Activated CD4-positive, alpha-beta T cell treated with anti-CD3 and anti-CD28 coated beads, Interleukin-10, Interleukin-2, amounts not matched to agents 100 ng/mL and 50 ng/mL, durations not matched to agents 16 hours and 8 hours (primary cell): ENCODE results near the gene ANKRD63.

Experiments
- DNase-seq: peaks from one replicate; pipeline ENCODE4 v3.0.0-alpha.2; 2020

Gene ANKRD63

DNA sequence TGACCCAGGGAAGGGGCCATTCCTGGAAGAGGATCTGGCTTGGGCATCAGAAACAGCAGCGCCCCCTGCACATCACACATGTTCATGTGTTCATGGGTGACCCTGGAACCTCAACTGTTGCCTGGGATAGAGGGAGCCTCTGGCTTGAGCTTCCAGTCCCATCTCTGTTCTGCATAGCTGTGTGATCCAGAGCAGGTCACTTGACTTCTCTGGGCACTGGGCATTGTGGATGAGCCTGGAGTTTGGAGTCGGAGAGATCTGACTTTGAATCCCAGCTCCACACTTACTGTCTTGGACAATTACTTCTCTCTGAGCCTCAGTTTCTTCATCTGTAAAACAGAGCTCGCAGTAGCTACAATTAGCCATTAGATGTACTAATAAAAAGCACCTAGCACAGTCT is 28.4 kb downstream of the ANKRD63 start:
- no peak for DNase-seq

DNA sequence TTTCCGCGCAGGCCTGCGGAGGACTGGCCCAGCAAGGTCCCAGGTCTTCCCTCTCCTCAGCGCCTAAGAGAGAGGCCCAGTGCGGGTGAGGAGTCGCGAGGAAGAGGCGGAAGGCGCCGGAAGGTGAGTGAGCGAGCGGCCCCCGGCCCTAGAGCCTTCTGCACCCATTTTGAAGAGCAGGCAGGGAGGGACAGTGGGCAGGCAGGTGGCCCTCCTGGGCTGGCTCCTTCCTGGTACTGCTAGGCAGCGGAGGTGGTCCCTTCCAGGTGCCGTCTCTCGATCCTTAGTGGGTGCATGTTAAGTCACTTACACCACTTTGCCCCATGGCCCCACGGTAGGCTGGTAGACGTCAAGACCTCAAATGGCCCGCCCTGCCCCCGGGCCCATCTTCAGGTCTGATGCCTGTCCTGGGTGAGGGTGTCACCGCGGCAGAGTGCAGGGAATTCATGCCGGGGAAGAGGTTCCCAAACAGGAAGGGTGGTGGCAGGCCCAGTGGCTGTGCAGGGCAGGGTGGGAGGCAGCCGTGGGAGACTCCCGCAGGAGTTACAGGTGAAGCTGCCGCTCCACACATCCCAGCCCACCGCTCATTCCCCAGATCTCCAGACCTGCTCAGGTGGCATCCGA is 29.6 kb downstream of the ANKRD63 start:
- DNase-seq: no peak

DNA sequence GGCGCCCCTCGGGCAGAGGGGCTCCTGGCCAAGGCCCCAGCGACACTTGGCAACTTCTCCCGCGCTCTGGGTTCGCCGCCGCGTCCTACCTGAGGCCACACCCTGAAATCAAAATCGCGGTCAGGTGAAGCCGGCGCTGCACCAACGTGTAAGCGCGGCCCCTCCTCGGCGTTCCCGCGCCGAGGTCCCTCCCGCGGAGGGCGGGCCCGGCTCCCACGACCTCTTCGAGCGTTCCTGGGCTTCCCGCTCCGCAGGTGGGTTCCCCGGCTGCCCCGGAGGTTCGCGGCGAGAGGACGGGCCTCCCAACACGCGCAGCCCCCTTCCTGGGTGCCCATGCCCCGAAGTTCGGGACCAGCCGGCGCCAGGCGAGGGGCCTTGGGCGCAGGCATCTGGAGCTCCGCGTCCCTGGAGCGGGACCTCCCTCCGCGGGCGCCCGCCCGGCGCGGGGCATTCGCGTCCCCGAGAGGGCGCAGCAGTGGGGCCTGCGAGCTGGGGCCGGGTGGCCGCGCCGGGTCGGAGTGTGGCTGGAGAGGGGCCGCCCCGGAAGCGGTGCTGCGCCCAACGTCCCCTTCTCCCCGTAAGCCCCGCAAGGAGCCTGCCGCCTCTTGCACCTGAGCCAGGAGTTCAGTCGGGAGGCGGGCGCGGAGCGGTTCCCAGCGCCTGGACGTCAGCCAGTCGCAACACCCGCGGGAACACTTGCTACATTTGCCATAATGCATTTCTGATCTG is 30.3 kb downstream of the ANKRD63 start:
- DNase-seq: no peak

DNA sequence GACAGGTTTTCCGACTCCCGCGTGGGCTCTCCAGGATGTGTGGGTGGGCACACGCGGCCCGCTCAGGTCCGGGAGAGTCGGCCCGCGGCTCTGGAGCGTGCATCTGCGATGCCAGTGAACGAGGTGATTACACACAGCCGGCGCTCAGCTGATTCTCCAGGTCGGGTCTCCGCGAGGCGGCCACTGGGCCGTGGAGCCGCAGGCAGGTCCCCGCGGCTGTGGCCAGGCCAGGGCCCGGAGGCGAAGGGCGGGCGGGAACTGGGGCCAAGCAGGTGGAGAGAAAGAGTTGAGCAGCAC is 30.8 kb downstream of the ANKRD63 start:
- DNase-seq: no peak

DNA sequence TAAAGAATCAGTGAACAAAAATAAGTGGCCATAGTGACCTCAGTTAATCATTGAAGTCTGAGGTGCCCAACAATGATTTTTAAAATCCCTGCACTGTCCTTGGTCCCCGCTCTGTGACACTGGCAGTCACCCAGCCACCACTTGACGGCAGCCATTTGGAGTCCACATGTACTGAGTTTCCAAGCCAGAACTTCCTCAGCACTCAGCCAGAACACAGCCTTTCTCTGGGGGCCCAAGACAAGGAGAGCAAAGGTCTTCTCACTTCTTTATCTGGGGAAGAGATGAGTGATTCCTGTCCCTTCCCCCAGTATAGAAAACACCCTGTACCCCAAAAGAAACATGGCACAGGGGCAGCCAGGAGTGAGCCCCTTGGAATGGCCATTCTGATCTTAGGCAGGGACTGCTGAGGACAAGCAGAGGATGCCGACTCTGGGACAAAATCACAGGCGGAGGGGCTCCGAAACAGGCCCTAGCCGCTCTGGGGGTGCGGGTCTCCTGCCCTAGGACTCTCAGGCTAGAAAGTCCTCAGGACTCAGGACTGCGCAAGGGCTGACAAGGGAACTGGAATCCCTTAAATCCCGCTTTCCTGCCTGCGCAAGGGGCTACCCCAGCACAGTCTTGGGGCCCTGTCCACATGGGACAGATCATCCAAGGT is 31.3 kb downstream of the ANKRD63 start:
- DNase-seq: no peak

DNA sequence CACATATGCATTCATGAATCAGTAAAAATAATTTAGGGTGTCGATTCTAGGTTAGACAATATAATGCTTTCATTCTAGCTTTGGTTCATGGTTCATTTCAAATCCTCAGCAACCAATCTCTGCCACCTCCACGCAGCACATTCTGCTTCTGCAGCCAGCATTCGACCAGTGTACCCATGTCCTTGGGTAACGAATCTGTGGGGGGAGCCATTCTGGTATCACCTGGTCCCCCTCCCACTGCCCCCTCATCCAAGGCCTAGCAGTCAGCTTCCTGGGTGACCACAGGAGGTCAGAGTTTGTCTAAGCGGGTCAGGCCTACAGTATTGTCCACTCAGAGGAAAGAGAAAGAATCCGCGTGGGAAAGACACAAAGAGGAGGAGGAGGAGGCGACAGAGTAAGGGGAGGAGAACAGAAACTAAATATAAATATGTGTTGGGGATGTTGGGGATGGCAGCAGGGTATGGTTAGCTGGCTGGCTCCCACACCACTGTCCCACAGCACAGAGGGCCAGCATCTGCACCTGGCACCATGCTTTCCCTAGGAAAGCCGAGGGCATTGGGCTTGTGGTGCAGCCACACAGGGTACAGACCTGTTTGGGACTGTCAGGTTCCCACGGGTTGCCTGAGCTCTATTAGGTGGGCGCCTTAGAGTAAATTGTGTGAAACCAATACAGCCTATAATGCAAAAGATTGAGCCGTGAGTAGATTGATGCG is 31.9 kb downstream of the ANKRD63 start:
- DNase-seq: no peak

DNA sequence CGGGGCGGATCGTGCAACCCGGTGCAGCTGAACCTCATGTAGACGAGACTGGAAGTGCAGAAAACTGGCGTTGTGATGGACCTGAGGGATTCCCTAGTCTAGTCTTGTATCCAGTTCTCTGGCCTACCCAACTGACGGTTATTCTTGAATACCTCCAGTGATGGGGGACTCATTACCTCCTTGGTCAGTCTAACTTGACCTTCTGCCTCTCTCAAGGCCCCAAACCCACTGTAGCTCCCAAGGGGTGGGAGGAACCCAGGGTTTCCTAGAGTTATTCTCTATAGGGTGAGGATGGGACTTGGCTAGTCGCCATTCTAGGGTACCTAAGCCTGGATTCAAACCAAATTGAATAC is 32.6 kb downstream of the ANKRD63 start:
- no peak for DNase-seq

DNA sequence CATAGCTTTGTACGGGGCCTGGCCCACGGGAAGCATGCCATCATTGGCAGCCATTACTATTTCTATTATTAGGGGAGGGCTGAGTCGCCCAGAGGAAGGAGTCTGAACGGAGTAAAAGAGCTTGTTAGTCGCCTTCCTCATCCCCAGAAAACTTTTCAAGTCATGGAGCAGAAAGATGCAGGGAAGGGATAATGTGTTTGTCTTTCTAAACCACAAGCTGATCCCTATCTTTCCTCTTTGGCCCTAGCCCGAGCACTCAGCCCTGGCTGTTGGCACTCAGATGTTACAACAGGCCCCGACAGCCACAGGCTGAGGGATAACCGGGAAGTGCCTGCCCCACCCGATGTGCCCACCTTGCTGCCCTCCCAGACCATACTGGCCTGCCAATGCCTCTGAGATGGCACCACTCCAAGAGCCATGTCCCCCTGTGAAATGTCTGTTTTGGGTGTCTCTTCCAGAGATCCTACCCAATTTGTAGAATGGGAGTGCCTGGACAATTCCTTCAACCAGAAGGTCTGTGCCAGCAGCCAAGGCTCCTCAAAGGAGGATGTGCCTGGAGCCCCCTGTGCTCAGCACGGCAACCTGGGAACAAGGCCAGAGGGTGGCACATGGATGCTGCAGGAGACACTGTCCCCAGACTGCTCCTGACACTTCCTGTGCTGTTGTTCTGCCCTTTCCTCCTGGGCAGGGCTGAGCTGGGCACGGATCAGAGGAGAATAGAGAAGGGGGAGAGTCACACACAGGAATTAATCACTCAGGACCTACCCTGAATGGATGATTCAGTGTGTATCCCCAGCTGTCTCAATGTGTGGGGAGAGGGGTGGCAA is 33.2 kb downstream of the ANKRD63 start:
- no peak for DNase-seq

DNA sequence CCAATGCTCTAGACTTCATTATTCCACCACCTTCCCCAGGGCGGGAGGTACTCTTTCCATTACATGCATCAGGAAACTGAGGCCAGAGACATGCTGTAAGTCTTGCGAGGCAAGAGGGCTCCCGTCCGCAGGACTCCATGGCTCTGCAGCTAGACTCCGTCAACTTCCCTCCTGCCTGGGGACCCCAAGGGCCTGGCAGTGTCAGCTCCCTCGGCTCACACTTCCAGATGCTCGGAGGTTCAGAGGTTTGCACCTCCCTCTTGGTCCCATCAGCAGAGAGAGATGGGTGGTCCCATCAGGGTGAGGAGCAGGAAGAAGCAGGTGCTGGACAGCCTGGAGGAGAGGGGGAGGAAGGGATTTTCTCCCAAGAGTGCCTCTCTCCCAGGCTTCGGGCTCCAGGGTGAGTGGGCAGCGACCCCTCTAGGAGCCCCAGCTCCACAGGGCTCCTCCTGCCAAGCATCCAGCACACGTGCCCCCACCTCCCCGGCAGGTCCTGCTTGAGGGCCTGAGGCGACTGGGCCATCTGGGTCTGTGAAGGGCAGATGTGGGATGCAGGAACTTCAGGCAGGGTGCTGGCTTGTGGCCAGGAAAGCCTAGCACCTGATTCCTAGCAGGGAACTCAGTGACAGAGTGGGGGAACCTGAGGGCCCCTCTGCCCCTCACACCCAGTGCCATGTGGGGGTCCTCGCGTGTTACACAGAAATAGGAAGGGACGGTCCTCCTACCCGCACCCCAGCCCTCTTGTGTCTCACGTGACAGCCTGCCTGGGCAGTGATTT is 34.7 kb downstream of the ANKRD63 start:
- no peak for DNase-seq

DNA sequence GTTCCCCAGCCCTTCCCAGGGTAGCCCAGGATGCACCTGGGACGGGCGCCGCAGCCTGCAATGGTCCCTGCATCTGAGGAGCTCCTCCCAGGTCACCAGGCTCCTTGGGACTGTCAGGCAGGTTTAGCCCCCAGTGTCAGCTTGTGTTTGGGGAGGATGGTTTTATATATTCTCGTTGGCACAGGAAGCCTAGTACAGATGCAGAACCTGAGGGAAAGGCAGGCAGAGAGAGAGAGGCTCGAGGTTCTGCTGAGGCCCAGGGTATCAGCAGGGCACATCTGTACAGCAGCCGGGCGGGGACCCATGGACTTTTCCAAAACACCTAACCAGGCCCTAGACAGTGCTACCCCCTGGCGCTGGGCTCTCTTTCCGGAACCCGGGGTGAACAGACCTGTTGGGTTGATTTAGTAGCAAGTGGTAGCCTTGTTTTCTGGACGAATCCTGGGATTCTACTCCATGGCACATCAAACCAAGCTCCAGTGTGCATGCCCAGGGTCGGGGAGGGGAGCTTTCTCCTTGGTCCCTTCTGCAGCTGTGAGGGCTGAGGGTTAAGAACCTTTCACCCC is 35.4 kb downstream of the ANKRD63 start:
- no peak for DNase-seq

DNA sequence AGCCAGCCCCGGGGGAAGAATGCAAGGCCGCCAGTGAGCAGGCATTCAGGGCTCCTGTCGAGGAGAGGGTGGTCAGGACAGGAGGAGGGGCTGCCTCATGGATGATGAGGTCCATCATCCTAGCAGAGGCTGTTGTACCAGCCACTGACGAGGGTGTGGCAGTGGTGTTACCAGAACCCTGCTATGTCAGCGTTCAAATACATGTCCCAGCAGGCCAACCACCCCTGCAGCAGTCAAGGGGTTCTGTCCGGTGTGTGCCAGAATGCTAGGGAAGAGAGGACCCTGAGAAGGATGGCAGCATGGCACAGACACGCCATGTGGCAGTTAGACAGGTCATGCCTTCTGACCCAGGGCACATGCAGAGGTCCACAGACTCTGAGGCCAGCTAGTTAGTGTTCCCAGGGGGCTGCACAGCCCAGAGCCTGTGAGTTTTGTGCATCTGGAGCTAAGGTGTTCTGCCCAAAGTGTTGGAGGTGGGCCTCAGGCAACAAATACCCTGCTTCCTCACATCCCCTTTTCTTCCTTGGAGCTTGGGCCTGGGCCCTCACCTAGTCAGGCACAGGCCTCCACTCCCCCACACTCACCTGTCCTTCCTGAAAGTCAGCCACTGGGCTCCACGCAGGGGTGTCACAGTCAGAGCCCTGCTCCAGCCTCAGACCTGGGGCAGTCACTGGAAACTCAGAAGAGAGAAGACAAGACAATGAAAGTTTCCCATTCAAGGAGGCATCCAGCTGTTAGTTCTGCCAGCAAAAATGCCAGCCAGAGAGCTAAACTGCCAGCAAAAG is 36.2 kb downstream of the ANKRD63 start:
- DNase-seq: no peak

DNA sequence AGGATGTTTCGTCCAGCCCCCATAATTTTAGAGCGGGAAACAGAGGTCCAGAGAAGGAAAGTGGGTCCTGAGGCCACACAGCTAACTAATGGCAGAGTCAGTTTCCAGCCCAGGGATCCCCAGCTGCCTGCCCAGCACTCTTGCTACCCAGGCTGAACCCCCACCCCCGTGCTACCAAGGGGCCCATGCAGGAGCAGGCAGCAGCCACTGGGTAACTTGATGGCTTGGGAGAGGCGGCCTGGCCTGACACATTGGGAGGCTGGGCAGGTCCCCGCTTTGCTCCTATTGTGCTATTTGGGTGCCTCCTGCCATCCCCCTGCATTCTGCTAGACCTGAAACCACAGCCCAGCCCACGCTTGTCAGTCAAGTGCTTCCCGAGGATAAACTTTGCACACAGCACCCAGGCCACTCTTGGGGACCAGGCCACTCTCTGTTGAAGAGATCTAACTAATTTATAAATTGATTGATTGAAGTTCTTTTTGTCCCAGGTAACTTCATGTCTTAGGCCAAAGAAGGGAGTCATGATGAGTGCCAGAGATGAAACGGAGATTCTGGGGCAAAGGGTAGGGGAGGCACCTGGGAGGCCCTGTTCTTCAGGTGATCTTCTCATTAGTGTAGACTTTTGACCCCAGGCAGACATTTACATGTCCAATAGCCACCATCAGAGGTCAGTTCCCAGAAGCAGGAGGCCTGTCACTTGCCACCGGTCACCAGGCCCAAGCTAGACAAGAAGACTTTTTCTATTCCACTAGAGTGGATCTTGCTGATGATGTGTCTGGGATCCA is 37.0 kb downstream of the ANKRD63 start:
- DNase-seq: no peak

DNA sequence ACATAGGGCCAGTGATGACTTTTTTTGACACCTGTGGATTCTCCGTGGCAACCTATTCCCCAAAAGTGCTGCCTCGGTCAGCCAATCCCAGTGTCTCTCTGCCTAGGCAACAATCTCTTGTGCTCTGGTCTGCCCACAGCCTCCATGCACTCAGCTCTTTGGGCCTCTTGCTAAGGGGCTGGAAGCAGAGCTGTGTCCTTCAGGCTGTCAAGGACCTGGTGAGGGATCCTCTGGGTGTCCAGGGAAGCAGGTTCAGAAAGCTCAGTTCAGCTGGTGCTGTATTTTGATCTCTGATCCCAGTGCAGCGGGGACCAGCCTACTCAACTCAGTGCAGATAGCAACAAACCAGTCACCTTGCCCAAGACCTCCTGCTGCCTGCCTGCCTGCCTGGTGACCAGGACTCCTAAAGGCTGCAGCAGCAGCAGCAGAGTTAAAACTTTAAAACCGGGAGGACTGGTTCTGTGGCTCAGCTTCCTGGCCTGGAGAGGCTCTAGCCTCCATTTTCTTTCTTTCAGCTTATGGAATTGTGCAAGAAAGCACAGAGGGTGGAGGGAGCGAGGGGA is 37.8 kb downstream of the ANKRD63 start:
- no peak for DNase-seq

DNA sequence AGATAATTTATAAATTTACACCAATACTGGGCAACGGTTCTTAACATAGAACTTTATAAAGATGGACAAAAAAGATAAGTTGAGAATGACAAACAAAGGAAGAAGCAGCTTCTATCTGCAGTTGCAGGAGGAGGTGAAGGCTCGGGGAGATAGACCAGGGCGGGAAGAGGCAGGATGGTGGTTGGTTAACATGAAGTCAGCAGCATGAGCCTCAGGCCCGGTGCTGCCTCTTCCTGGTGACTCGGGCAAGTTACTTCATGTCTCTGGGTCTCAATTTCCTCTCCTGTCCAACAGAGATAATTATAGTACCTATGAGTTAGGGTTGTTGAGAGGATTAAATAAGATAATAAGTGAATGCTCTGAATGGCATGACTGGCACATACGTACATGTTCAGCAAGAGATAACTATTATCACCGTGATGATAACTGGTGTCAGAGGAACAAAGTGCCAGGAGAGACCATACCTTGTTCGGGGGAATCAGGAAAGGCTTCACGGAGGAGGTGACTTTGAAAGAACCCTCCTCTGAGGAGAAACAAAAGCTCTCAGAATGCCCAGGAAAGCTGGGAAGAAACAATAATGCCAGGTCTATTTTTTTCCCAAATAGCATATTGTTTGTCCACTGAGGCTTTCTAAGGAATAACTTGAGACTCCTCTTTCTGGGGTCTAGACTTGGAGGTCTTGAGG is 39.6 kb downstream of the ANKRD63 start:
- DNase-seq: no peak

DNA sequence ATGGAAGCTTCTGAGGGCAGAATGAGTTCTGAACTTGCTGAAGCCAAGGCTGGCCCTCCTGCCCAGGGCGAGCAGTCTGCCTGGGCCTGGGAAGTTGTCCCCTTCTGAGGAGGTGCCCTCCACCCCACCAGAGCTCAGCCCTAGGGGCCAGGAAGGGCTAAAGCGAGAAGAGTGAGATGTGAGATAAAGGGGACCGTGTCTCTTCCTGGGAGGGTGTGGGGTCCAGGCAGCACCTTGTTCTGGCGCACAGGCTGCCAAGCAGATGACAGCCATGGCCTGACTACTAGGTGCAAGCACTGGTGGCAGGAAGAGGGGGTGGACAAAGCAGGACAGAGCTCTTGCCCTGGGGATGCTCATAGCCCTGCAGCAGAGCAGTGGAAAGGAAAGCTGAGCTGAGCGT is 40.3 kb downstream of the ANKRD63 start:
- no peak for DNase-seq

DNA sequence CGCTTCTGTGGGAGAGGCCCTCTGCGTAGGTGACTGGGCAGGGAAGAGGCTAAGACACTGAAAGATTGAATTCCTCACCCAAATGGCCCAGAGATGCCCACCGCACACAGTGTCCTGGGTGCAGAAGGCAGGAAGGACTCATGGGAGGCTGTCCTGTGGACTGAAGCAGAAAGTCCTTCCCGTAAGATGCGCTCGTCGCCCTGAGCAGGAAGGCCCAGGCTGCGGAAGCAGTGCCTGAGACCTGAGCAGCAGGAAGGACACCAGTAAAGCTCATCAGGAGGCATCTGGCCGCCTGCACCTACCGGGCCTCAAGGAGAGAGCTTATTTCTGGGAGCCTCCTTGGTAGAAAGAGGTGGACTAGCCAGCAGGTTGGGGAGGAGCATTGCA is 40.7 kb downstream of the ANKRD63 start:
- no peak for DNase-seq

DNA sequence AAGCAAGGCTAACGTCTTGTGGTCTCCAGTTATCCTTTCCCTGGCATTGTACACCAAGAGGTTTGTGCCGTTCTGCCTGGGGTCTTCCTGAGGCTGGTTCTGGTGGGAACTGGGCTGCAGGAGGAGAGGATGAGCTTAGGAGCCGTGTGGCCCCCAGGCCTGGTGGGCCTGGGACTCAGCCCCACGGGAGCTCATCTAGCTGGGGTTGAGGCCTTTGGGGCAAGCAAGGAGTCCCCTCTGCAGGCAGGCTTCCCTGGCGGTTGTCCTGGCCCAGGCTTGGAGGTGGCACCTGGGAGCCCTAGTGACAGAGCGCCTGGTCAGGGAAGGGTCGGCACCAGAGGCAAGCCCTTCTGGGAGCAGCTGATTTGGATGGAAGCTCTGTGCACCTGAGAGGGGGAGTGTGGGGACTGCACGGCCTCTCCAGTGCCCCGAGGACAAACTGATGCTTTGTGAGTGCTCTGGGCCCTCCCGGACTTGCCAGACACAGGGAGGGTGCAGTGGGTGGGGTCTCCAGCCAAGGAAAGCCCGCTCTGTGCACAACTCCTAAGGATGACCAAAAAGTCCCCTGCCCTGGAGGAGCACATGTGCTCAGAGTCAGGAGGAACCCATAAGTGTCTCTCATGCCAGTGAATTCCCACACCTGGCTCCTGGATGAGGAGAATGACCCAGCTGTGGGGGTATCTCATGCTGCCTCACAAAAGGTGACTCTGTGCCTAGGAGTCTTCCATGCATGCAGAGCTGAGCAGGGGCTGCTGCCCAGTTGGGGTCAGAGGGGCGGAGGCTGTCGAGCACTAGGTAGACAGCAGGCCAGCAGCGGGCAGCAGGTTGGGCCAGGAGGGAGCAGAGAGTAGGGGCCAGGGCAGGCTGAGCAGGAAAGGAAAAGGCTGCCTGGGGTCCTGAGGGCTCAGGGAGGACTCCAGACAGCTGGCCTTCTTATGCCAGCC is 41.3 kb downstream of the ANKRD63 start:
- DNase-seq: no peak

DNA sequence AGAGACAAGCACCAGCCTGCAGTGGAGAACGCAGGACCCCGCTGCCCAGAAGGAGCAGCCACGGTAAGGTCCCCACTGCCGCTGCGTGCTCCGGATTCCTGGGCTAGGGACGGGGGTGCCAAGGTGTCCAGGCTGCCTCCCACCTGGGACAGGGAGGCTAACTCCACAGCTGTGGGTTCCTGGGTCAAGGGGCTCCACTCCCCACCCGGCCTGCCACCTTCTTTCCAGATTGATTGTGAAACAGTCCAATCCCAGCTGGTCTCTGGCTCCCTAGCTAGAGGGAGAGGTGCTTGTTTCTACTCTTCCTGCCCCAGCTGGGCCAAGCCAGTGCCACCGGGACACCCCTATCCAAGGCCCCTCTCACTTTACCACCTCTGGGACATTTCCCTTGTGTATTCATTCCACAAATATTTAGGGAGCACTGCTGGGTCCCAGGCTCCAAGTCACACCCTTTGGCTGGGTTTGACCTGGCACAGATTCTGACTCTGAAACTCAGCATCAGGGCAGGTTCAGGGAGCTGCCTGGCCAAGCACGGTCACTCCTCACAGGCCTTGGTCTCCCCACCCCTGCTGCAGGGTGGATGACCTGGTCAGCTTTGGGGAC is 42.1 kb downstream of the ANKRD63 start:
- no peak for DNase-seq
